Small intestine (tissue), 7 donors: ENCODE measurements around the gene TCN1. TPM values are rescaled to one million over a fixed set of nuclear protein-coding genes. Genes with fewer than 3 reads are reported as not detected.
"Not testable (repeated sequence)": the region's sequence is repeated elsewhere in the genome, so short reads cannot be mapped to it uniquely, and the experiment has no call there.

Experiments
- DNase-seq, 2 donors: peaks; one replicate each; pipeline versions ENCODE4 v3.0.0 to v3.0.0-alpha.2; 2013
- FAIRE-seq: peaks from 2 replicates; lab custom pipeline; 2012; peaks lifted over from hg19 to GRCh38; lab: Jason Lieb, UNC
- H3K27ac ChIP-seq, 3 donors: one replicate each; pipeline ENCODE4 v1.5.1; 2013; ENCODE audit warnings: low read length in 2 of 3, mild to moderate bottlenecking in 2 of 3, control low read depth in 1 of 3, inconsistent platforms in 1 of 3, low read depth in 1 of 3, moderate library complexity in 1 of 3
- H3K27me3 ChIP-seq, 3 donors: one replicate each; pipeline ENCODE4 v1.6.1; 2013; ENCODE audit warnings: low read length in 3 of 3, inconsistent platforms in 1 of 3; ENCODE audit not compliant: control insufficient read depth in 3 of 3, insufficient read depth in 3 of 3
- H3K36me3 ChIP-seq, 3 donors: one replicate each; pipeline ENCODE4 v1.6.1; 2013; ENCODE audit warnings: low read length in 3 of 3, inconsistent platforms in 1 of 3, low read depth in 1 of 3, mild to moderate bottlenecking in 1 of 3, moderate library complexity in 1 of 3; ENCODE audit not compliant: control insufficient read depth in 3 of 3, insufficient read depth in 2 of 3
- H3K4me1 ChIP-seq, 3 donors: one replicate each; pipeline ENCODE4 v1.6.1; 2013; ENCODE audit warnings: low read length in 2 of 3, inconsistent platforms in 1 of 3, low read depth in 1 of 3, mild to moderate bottlenecking in 1 of 3, moderate library complexity in 1 of 3; ENCODE audit not compliant: control insufficient read depth in 3 of 3, insufficient read depth in 2 of 3
- H3K4me3 ChIP-seq, 3 donors: one replicate each; pipeline ENCODE4 v1.5.1; 2013; ENCODE audit warnings: low read length in 3 of 3, control low read depth in 1 of 3, inconsistent platforms in 1 of 3, low read depth in 1 of 3, mild to moderate bottlenecking in 1 of 3, moderate library complexity in 1 of 3
- H3K9me3 ChIP-seq, 2 donors: one replicate each; pipeline ENCODE4 v1.6.1; 2013; ENCODE audit warnings: low read depth in 1 of 2, low read length in 1 of 2; ENCODE audit not compliant: control insufficient read depth in 2 of 2, insufficient read depth in 1 of 2
- WGBS, 3 donors: extraction: QIAGEN DNeasy Blood & Tissue Kit; methylation state at CpG; one replicate each; pipeline ENCODE4 v1.1.7; 2013; 5-methylcytosine and 5-hydroxymethylcytosine counted together
- polyA plus RNA-seq, 4 donors: library from polyadenylated mRNA; stranded (reverse) in 3 of 4; unstranded in 1 of 4; fragments of 200-250 nt in 3 of 4; fragments of 120-200 nt in 1 of 4; gene quantifications; one replicate each; pipeline versions ENCODE4 v1.2.1 to v1.2.3, GENCODE V29; 2013
- donor health status: healthy with polysubstance abuse.
- donor health status: control.
- donor health status: control.
- donor health status: Bipolar disorder and iron deficiency.
- donor health status: healthy.

TCN1 gene
- polyA plus RNA-seq, 4 donors, result 0.03 to 1.9 TPM; not detected in 2

GRCh38 chr11:59891781-59892181, 25.5 kb upstream of the TCN1 start:
- Histone ChIP-seq H3K27me3 (no peaks in the 10 kb centered on the region), H3K4me3 (no peak overlapping the region), H3K9me3 (no peaks in the 10 kb centered on the region), H3K27ac (no peak overlapping the region), H3K36me3 (no peaks in the 10 kb centered on the region), H3K4me1 (no peaks in the 10 kb centered on the region)
- FAIRE-seq (no peak), DNase-seq (no peak)
- WGBS, 3 donors, result 70 to 93% (median 78%) methylated on average over 4 of the region's 4 CpGs

- not testable (repeated sequence) for H3K9me3 ChIP-seq, H3K4me3 ChIP-seq, DNase-seq, H3K27ac ChIP-seq, H3K4me1 ChIP-seq, FAIRE-seq, H3K36me3 ChIP-seq, H3K27me3 ChIP-seq
These were observed 20.9 kb upstream of the TCN1 start for GRCh38 chr11:59887156-59887555.

GRCh38 chr11:59883597-59883996, 17.3 kb upstream of the TCN1 start:
- Histone ChIP-seq H3K27ac (no peak overlapping the region), H3K27me3 (no peaks in the 10 kb centered on the region), H3K4me3 (no peak overlapping the region), H3K9me3 (peaks cover 0 to 3% of the 10 kb centered on the region in 2 donors), H3K36me3 (no peaks in the 10 kb centered on the region), H3K4me1 (no peaks in the 10 kb centered on the region)
- FAIRE-seq, result no peak
- DNase-seq, result no peak
- 91 to 95% (median 91%) methylated on average over 1 of the region's 1 CpG for WGBS, 3 donors

- Histone ChIP-seq H3K27me3 (peaks cover 0 to 3% (median 0%) of the 10 kb centered on the region in 3 donors), H3K9me3 (no peaks in the 10 kb centered on the region), H3K4me1 (no peaks in the 10 kb centered on the region), H3K4me3 (no peak overlapping the region), H3K36me3 (no peaks in the 10 kb centered on the region), H3K27ac (no peak overlapping the region)
- DNase-seq, result no peak
- WGBS, 3 donors, result 64 to 79% (median 71%) methylated on average over 1 of the region's 1 CpG
- no peak for FAIRE-seq
These were observed 13.3 kb upstream of the TCN1 start for GRCh38 chr11:59879567-59879966.

GRCh38 chr11:59878575-59878974, 12.3 kb upstream of the TCN1 start, which contains the start of gene OOSP3:
Gene OOSP3 (plus strand): TSS chr11:59878782. CDS start chr11:59878809, 27 bp downstream.
- DNase-seq (no peak), FAIRE-seq (no peak)
- peaks cover 0 to 3% (median 0%) of the 10 kb centered on the region in 3 donors for H3K27me3 ChIP-seq
- H3K4me1 ChIP-seq, result no peaks in the 10 kb centered on the region
- 75 to 76% (median 76%) methylated on average over 5 of the region's 5 CpGs for WGBS, 3 donors
- H3K27ac ChIP-seq, result no peak within 1 kb of the TSS
- no peaks in the 10 kb centered on the region for H3K9me3 ChIP-seq
- H3K4me3 ChIP-seq, result no peak within 1 kb of the TSS
- H3K36me3 ChIP-seq, result no peaks in the 10 kb centered on the region

GRCh38 chr11:59877784-59878183, 11.5 kb upstream of the TCN1 start:
- FAIRE-seq, result no peak
- Histone ChIP-seq H3K36me3 (no peaks in the 10 kb centered on the region), H3K9me3 (no peaks in the 10 kb centered on the region), H3K4me3 (no peak overlapping the region), H3K27me3 (peaks cover 0 to 3% (median 0%) of the 10 kb centered on the region in 3 donors), H3K27ac (no peak overlapping the region), H3K4me1 (no peaks in the 10 kb centered on the region)
- no peak for DNase-seq

GRCh38 chr11:59877325-59877724, 11.0 kb upstream of the TCN1 start:
- H3K27ac ChIP-seq, result no peak overlapping the region
- H3K36me3 ChIP-seq, result no peaks in the 10 kb centered on the region
- no peak overlapping the region for H3K4me3 ChIP-seq
- FAIRE-seq (no peak), DNase-seq (no peak)
- no peaks in the 10 kb centered on the region for H3K4me1 ChIP-seq
- no peaks in the 10 kb centered on the region for H3K9me3 ChIP-seq
- peaks cover 0 to 3% (median 0%) of the 10 kb centered on the region in 3 donors for H3K27me3 ChIP-seq

- no peak overlapping the region for H3K4me3 ChIP-seq
- H3K27me3 ChIP-seq, result peaks cover 0 to 3% (median 0%) of the 10 kb centered on the region in 3 donors
- no peaks in the 10 kb centered on the region for H3K36me3 ChIP-seq
- 19 to 51% (median 25%) methylated on average over 9 of the region's 9 CpGs for WGBS, 3 donors
- no peaks in the 10 kb centered on the region for H3K4me1 ChIP-seq
- DNase-seq (peak; percentile 16 to 42), FAIRE-seq (no peak)
- H3K9me3 ChIP-seq, result no peaks in the 10 kb centered on the region
- no peak overlapping the region for H3K27ac ChIP-seq
These were observed 9.7 kb upstream of the TCN1 start for GRCh38 chr11:59875856-59876519.

- Histone ChIP-seq H3K36me3 (no peaks in the 10 kb centered on the region), H3K9me3 (no peaks in the 10 kb centered on the region), H3K27ac (no peak overlapping the region), H3K4me1 (no peaks in the 10 kb centered on the region), H3K4me3 (no peak overlapping the region), H3K27me3 (peaks cover 0 to 3% (median 0%) of the 10 kb centered on the region in 3 donors)
- DNase-seq (no peak), FAIRE-seq (no peak)
These were observed 5.8 kb upstream of the TCN1 start for GRCh38 chr11:59872076-59872475.
